GM21528 (cell line): Measurements from ENCODE around the gene LRP1-AS.

Experiments
- ATAC-seq: cut with Tn5 transposase; IDR thresholded peaks from one replicate; pipeline ENCODE4 v1.9.1; 2021; ENCODE audit warnings: mild to moderate bottlenecking, moderate library complexity; ENCODE audit not compliant: unreplicated experiment, low FRiP score

The LRP1-AS gene

GRCh38 chr12:57162553-57163125 is 15.2 kb upstream of the LRP1-AS start:
- ATAC-seq, result no peak

- no peak for ATAC-seq
These were observed 14.1 kb upstream of the LRP1-AS start for GRCh38 chr12:57161491-57161890.

DNA sequence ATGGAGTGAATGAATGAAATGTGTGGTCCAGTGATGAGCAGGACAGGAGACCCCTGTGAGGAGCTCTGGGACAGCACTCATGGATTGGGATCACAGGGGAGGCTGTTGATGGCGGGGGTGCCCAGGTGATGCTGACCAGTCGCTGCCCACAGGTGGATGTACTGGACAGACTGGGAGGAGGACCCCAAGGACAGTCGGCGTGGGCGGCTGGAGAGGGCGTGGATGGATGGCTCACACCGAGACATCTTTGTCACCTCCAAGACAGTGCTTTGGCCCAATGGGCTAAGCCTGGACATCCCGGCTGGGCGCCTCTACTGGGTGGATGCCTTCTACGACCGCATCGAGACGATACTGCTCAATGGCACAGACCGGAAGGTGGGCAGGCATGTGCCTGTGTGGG is 13.3 kb upstream of the LRP1-AS start:
- ATAC-seq, result no peak

GRCh38 chr12:57160040-57160439 is 12.6 kb upstream of the LRP1-AS start:
- no peak for ATAC-seq

DNA sequence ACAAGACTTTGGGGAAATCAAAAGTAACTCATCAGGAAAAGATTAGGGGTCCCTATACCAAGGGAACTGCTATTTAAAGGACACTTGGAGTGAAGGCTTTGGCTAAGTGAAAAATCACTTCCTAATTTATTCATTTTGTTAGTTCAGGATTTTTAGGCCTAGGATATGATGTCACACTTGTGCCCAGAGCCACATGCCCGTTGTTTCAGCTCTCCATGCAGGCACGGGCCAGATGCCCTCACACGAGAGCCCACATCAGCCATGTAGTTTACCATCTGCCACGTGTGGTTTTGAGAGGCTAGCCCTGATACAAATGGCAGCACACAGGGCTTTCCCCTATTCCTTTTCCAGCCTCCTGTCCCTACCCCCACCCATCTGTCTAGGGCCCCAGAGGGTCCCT is 11.9 kb upstream of the LRP1-AS start:
- no peak for ATAC-seq

DNA sequence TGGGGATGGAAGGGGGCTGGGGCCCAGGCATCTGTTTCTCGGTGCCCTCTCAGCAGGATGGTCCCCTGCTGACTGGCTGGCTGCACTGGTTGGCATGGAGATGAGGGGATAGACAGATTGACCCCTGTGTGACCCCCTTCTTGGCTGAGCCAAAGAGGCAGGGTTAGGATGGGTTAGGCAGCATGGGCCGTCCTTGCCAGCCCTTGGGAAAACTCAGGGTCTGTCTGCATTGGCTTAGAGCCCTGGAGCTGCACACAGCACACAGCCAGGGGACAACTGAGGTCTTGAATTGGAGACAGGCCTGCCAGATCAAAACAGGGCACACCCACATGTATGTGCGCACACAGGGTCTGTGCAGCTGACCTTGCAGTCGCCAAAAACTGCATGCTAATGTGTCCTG is 11.2 kb upstream of the LRP1-AS start:
- ATAC-seq, result no peak

GRCh38 chr12:57158186-57158585 is 10.8 kb upstream of the LRP1-AS start:
- no peak for ATAC-seq

DNA sequence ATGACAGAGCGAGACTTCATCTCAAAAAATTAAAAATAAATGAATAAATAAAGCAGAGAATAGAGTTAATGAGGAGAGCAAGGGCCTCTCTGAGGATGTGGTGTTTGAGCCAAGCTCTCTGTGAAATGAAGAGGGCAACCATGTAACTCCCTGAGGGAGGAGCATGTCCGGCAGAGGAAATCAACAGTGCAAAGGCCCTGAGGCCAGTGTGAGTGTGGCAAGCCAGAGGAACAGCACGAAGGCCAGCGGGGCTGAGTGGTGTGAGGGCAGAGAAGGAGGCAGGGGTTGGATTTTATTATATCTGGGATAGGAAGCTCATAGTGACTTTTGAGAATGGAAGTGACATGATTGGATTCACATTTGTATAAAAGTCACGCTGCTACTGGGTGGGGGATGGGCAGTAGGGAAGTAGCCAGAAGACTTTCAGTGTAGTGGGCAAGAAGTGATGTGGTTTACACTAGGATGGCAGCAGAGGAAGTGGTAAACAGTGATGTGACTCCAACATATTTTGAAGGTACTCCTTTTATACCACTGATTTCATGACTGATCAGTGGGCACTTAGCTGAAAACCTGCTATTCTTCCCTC is 10.3 kb upstream of the LRP1-AS start:
- ATAC-seq, result no peak

DNA sequence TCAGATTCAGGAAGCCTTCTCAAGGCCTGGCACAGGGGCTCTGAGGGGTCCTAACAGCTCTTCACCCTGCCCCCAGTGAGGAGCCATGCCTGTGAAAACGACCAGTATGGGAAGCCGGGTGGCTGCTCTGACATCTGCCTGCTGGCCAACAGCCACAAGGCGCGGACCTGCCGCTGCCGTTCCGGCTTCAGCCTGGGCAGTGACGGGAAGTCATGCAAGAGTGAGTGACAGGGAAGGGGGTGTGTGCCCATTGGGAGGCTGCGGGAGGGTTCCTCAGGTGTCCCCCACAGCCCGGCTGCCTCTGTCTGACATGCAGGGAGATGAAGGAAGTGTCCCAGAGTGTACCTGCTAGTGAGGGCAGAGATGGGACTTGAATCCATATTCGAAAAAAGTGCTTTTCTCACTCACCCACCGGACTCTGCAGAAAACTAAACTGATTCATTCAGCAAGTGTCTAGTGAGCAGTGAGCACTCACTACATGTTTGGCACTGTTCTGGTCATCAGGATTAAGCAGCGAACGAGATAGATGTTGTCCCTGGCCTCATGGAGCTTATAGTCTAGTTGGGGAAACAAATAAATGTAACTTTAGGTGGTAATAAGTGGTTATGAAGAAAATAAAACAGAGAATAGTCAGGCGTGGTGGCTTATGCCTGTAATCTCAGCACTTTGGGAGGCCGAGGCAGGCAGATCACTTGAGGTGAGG is 9.4 kb upstream of the LRP1-AS start:
- ATAC-seq, result no peak

GRCh38 chr12:57154804-57155434 is 7.5 kb upstream of the LRP1-AS start:
- ATAC-seq, result no peak

DNA sequence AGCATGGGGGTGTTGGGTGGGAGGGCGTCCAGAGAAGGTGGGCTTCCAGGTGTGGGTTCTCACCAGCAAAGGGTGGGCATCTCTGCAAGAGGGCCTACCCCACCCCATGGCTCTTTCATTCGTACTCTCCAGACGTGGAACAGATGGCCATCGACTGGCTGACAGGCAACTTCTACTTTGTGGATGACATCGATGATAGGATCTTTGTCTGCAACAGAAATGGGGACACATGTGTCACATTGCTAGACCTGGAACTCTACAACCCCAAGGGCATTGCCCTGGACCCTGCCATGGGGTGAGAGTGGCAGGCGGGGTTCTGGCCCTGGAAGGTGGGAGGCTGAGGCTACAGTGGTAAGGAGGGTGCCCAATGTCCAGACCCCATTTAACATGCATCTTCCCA is 6.7 kb upstream of the LRP1-AS start:
- ATAC-seq, result no peak

DNA sequence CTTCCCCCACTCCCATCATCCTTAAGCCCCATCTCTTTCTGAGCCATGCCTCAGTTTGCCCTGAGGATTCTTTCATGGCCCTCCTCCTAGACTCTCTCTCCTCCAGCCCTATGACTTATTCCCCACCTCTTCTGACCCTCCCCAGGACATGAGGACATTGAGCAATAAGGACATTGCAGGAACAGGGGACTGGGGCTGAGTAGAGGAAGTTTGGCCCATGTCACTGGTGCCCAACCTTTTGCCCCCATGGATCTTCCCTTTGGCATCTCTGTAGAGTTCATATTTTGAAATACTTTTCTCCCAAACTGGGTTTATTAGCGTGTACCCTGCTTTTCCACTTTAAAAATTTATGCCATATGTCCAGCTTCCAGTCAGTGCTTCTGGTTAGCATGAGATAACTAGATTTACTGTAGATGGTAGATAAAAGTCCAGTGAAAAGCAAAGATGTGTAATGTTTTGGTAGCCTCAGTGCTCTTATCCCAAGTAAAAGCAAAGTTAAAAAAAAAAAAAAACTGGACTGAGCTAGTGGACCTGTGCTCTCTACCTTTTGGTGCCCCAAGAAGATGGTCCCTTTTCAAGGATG is 6.1 kb upstream of the LRP1-AS start:
- no peak for ATAC-seq

DNA sequence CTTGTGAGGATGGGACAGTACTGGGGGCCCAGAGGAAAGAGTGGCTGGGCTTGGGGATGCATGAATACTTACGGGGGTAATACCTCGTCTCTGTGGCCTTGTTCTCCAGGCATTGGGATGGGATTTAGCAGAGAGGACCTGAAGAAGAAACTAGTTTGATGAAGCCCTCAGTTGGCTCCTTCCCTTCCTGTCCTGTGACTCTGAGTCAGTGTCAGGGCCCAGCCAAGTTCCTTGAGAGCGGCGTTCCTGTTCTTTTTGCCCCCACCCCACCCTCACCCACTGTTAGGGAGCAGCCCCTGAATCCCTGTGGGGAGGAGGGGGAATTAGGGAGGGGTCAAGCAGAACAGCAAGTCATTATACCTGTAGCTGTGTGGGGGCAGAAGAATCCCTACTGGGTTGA is 5.2 kb upstream of the LRP1-AS start:
- no peak for ATAC-seq

GRCh38 chr12:57151741-57152630 is 4.6 kb upstream of the LRP1-AS start:
- no peak for ATAC-seq

DNA sequence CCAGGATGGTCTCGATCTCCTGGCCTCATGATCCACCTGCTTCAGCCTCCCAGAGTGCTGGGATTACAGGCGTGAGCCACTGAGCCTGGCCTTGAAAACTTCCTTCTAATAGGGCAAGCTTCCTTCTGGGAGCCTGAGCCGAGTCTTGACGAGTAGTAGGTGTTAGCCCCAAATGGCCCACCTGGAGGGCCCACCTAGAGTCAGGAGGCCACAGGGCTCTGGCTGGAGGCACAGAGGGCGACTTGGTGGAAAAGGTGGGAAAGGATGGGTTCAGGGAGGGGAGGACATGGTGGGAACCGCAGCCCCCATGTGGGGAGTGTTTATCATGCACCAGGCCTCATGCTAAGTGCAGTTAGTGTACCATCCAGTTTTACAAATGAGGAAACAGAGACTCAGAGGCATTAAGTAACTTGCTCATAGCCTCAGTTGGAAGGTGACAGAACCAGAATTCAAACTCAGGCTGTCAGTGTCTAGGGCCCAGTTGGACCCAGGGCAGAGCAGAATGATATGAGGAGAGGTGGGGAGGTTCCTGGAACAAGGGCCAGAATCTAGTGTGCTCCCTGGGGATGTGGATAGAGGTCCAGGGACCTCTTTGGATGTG is 3.1 kb upstream of the LRP1-AS start:
- ATAC-seq, result no peak

DNA sequence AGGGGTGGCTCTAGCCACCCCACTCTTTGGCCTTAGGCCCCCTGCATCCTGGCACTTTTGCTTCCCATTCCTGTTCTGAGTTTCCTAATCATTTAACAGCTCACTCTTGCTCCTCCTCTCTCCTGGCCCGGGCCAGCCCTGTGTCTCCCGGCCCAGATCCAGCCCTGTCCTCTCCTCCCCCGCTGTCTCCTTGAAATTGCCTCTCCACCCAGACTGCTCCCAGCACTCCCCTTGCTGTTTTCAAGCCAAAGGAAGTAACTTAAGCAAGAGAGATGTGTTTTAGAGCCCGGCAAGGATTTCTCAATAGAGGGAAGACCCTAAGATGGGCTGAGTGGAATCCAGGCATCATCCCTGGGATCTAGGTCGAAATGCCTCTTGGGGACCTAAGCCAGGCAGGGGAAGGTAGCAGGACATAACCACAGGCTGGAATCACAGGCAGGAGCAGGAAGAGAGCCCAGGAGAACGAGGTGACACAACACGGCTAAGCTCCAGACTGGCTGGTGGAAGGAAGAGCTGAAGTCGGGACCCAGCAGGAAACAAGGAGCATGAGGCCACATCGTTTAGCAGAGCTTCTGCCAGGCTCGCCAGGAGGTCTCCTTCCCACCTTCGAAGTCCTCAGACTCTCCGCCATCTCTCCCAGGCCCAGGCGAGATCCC is 2.0 kb upstream of the LRP1-AS start:
- no peak for ATAC-seq

DNA sequence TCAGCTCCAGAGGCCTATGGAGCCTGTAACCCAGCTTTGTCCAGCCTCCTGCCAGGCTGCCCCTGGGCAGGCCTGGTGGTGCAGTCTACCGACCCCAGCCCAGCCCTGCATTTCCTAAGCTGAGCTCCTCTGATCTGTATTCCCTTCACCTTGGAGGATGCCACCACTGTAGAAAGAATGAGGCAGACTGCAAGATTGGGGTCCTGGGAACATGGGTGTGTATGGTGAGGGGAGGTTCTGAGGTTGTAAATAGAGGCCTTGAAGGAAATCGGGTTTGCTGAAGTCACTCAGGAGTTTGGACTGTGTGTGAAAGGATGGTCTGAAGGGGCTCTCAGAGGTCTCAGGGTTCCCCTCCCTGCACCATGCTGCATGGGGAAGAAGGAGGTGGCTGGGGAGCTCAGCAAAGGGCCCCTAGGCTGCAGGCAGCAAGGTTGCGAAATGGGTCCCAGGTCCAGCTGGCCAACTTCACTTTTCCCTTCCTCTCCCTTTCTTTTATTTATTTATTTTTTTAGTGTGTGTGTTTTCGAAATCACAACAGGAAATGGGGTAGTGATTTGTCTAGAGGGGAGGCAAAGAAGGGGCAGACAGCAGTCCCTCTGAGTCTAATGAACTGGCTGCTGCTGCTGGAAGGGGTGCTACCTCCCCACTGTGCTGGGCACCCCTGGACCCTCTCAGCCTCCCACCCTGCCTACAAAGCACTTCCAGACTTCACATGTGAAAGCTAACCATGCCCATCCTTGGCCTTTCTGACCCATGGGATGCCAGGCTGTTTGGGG is 1.2 kb upstream of the LRP1-AS start:
- no peak for ATAC-seq

DNA sequence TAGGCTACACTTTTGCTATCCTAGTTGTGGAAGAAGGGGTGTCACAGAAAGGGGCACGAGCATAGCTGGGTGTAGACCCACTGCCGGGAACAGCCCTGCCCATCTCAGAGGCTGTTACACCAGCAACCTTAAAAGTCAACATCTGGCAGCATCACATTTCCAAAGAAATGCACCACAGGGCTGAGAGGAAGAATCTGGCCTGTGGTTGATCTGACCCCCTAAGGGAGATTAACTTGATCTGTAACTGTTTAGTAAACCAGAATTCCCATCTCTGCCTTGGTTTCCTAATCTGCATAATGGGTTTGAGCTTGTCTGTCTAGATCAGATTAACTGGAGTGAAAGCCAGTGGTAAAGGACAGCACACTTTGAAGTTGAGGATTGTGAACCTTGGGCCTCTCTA is 1.3 kb downstream of the LRP1-AS start:
- ATAC-seq, result no peak
